Amniotic epithelial cell (primary cell): ENCODE data around the gene NR3C1.
A peak's percentile ranks its signal among the peaks of the same experiment; 100 is the strongest.

ENCODE experiments used
- DNase-seq: peaks from one replicate; pipeline ENCODE4 v3.0.0-alpha.2; 2010; ENCODE audit warnings: low read depth

The NR3C1 gene

DNA sequence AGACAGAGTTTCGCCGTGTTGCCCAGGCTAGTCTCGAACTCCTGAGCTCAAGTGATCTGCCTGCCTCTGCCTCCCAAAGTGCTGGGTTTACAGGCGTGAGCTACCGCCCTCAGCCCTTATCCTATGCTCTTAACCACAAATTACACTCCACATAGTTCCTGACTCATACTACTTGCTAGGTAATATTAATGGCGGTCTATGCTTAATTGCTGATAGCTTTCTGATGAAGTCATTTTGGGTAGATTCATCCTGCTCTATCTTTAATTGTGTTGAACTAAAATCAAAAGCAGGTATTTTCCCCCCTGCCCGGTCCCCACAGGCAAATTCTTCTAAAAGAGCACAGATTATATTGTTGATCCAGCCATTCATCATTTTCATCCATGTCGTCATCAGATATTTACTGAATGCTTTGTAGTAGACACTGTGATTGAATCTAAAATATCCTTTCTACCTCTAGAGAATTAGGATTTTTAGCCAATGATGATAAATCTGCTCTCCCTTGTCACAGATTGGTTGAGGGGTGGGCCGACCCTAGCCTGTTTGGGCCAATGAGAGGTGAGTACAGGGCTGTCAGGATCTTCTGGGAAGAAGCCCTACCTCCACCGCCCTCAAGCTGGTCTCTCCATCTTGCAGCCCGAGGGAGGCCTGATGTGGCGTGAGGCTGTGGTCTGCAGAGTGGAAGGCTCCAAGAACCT lies 144.8 kb downstream of the NR3C1 start:
- peak; percentile 98 for DNase-seq

DNA sequence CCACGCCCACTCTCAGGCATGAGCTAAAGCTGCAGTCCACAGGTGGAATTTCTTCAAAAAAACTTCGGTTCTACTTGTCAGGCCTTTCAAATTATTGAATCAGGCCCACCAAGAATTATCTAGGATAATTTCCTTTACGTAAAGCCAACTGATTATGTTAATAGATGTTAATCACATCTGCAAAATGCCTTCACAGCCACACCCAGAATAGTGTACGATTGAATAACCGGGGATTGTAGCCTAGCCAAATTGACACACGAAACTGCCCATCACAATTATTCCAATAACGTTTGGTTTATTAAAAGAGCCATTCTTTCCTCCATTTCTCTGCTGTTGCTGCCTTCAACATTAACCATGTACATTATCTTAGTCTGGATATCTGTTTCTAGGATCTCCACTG lies 148.7 kb downstream of the NR3C1 start:
- DNase-seq, result no peak

DNA sequence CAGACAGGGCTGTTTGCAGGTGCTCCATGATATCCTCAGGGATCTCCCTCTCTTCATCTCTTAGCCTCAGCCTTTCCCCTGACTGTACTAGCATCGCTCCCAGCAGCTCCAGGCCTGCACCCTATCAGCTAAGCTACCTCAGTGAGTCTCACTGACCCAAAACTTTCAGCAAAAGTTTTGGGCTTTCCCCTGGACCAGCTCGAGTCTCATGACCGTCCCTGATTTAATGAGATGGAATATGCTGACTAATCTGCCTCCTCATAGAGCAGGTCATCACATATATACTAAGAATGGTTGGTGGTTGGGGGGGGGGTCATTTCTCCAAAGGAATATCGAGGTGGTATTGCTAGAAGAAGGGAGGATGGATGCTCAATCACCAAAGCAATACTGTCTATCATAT lies 151.5 kb downstream of the NR3C1 start:
- no peak for DNase-seq

DNA sequence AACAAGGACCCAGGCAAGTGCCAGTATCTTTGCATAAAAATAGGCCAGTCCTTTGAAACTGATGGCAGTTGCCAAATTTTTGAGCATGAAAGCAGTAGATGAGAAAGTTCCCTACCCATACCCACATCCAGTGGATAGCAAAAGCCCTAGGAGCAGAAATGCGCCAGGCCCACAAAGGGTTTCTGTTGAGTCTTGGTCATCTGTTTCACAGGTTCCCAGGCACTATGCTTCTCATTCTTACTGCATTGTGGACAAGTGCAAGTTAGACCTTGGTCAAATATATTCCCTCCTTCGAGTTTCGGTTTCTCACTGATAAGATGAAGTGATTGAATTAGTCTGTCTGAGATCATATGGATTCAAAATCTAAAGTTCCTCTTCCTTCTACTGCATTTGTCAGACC lies 152.3 kb downstream of the NR3C1 start:
- DNase-seq, result no peak

DNA sequence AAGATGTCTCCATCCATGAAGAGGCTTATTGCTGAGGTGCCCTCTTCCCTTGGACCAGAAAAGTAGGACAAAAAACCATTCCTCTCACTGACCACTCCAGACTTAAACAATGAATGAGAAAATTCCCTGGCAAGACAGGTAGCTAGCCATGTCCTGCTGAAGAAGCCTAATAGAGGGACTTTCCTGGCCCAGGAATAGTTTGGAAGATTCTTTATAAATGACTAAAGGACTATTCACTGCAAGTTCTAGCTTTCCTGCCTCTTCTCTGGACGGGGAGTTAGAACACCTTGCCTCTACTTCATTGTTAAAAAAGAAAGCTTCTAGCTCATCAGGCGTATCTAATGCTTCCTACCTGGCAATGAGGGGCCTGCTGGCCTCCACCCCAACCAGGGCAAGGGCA lies 153.6 kb downstream of the NR3C1 start:
- DNase-seq, result no peak

DNA sequence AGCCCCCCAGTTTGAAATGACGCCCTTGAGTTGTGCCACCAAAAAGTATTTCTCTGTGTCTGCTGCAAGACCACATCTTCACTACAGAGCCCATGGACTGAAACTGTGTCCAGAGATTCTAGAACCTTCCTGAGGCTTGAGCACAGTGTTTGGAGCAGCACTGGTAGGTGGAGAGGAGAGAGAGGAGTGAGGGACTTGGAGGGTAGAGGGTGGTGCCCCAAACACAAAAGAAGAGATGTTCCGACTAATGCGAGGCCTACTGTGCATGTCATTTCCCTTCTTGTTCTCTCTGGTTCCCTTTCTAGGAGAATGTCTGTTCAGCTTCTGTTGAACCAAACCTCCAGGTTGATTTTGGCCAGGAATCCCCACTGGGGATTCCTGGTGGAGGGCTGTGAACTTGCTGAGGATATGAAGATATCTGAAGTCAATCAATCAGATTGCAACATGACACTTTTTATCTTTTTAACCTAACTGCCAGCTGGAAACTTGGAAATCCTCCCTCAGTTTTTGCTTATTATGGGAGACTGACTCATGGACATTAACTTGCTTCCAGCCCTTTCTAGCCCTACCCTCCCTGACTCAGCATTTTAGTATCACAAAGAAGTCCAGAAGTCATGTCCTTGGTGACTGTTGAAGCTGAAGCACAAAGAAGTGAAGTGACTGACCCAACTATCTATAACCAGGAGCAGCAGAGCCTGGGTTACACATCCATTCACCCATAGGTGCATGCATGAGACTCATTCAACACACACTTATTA lies 154.5 kb downstream of the NR3C1 start:
- peak; percentile 91 for DNase-seq

DNA sequence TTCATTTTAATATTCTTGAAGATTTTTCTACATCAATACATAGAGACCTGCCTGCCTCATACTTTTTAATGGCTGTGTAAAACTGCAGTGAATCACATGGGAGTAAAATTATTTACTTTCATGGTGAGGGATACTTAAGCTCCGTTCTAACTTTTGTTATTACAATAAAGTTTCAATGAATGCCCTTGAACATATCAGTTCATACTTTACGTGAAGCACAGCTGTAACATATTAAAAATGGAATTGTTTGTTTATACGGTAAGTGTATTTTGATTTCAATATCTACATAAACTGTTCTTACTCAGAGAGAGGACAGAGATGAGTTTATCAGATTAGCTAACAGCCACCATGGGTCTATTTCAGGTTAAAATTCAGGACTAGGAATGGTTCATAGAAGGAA lies 155.1 kb downstream of the NR3C1 start:
- DNase-seq, result no peak

DNA sequence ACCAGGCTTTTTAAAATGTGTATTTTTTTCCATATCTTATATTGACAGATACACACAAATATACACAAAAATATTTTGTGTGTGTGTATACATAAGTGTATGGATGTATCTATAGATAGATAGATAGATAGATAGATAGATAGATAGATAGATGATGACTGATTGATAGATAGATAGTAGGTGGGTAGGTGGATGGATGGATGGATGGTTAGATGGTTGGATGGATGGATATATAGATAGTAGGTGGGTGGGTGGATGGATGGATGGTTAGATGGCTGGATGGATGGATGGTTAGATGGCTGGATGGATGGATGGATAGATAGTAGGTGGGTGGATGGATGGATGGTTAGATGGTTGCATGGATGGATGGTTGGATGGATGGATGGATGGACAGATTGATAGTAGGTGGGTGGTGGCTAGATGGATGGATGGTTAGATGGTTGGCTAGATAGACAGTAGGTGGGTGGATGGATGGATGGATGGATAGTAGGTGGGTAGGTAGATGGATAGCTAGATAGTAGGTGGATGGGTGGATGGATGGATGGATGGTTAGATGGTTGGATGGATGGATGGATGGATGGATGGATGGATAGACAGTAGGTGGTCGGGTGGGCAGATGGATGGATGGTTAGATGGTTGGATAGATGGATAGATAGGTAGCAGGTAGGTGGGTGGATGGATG lies 156.2 kb downstream of the NR3C1 start:
- no peak for DNase-seq

DNA sequence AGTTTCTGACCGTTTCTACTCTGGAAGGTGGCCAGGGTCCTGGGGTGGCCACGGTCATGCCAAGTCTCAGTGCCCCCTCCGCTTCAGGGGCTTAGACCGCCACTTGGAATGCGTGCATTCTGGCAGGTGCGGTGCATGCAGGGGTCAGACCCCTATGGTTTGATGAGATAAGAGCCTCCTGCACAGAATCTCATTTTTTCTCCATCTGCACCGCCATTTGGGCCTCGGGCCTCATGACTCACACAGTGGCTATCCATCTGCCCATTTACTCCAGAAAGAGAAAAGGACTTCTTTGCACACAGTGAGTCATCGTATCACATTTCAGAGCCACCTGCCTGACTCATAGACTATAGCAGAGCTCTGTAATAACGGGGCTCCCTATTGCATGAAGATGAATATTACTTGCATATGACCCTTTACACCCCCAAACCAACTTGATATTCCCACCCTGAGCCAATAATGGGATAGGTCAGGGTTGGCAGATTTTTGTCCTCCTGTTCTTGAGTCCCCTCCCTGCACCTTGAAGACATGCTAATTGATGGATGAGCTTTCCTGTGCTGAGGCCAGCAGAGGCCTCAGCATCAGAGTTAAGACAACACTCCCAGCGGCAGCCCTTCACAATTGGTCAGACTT lies 157.4 kb downstream of the NR3C1 start:
- peak; percentile 90 for DNase-seq

DNA sequence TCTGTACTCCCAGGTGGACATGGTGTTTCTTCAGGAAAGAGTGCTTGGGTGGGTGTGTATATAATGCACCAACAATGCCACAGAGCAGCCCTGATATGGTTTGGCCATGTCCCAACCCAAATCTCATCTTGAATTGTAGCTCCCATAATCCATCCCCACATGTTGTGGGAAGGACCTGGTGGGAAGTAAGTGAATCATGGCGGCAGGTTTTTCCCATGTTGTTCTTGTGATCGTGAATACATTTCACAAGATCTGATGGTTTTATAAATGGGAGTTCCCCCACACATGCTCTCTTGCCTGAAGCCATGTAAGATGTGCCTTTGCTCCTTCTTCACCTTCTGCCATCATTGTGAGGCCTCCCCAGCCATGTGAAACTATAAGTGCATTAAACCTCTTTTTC lies 158.5 kb downstream of the NR3C1 start:
- DNase-seq, result peak; percentile 65

DNA sequence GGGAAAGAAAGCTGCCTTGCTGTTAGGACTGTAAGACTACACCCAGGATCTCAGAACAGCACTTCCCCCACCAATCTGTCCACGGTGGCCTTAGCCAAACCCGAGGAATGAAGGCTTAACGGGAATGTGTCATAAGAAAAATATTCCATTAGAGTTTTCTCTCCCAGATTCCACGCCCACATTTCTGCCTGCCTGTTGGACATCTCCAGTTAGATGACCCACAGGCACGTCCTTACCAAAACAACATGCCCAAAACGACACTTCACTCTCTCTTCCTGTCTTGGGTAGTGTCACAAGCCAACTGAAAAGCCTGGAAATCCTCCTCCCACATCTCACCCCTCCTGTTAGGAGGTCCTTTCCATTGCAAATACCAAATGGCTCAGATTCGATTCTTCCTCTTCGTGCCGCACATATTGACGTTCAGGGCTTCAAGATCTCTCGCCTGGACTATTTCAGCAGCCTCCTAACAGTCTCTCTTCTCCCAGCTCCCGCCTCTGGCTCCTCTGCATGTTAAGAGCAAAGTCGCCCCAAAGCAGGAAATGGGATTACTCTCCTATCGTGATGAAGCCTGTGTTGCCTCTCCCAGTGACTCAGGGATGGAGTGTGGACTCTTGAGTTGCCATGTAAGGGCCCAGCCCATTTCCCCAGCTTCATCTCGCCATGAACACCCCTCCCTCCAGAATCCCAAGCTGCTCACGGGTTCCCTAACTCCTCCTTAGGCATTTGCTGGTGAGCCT lies 159.3 kb downstream of the NR3C1 start:
- peak; percentile 96 for DNase-seq

DNA sequence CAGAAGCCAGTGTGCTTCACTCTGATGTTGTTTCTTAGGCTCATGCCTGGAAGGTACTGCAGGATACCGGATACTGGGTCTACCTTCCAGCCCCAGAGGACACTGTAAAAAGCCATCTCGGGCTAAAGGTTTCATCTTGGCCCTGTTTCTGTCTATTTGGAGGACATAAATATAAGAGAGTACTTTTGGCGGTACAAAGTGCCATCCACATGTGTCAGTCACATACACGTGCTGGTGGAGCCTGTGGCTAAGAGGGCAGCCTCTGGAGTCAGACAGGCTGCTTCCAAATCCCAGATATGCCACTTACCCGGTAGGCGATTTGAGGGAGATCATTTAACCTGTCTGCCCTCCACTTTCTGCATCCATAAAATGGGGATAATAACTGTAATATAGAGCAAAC lies 160.4 kb downstream of the NR3C1 start:
- no peak for DNase-seq

DNA sequence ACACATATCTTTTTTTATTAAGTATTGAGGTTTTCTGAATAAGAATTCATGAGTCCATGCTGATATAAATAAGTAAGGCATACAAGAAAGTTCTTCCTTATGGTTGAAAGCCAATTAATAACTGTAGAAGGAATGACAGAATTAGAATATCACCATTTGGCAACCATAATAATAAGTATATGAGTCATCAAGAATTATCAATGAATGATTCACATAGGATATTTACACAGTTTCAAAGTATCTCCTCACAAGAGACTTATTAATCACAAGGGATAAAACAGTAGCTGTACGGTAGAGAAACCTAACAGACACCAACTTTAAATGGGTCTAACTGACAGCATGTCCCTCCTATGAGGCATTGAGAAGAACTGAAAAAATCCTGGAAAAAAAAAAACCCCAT lies 161.6 kb downstream of the NR3C1 start:
- DNase-seq, result no peak

DNA sequence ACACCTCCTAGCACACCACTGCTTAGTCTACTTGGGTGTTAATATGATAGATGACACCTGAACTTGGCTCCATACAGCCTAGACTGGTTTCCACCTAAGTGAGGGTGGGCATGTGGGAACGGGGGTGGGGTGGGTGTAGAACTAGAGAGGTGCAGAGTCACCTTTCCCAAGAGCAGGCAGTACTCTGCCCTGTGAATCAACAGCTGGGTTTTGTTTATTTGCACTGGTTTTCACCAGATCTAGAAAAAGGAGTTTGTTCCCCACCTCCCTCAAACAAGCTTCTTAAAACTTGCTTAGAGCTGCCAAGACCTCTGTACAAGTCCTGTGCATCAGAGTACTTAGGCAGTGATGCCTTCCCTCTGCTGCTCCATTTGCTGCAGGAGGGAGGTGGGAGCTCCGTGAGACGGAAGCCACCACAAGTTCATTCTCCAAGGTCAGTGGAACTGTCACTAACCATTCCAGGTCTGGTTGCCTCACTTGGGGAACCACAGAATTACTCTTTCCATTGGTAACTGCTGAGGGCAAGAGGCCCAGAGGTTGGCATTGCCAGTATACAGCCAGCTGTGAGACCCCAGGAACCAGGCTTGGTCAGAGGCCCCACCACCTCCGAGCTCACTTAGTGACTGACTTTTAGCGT lies 163.5 kb downstream of the NR3C1 start:
- DNase-seq, result no peak

DNA sequence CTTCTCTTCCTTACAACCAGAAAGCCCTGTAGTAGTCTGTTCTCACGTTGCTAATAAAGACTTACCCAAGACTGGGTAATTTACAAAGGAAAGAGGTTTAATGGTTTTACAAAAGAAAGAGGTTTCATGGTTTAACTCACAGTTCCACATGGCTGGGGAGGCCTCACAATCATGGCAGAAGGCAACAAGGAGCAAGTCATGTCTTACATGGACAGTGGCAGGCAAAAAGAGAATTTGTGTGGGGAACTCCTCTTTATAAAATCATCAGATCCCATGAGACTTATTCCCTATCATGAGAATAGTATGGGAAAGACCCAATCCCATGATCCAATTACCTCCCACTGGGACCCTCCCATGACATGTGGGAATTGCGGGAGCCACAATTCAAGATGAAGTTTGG lies 164.9 kb downstream of the NR3C1 start:
- DNase-seq, result no peak

DNA sequence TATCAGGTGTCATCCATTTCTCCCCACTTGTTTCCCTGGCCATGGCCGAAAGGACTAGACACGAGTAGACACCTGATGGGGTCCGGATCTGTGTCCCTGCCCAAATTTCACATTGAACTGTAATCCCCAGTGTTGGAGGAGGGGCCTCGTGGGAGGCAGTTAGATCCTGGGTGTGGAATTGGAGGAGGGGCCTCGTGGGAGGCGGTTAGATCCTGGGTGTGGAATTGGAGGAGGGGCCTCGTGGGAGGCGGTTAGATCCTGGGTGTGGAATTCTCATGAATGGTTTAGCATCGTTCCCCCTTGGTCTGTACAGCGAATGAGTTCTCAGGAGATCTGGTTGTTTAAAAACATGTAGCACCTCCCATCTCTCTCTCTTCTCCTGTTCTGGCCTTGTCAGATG lies 165.8 kb downstream of the NR3C1 start:
- no peak for DNase-seq

DNA sequence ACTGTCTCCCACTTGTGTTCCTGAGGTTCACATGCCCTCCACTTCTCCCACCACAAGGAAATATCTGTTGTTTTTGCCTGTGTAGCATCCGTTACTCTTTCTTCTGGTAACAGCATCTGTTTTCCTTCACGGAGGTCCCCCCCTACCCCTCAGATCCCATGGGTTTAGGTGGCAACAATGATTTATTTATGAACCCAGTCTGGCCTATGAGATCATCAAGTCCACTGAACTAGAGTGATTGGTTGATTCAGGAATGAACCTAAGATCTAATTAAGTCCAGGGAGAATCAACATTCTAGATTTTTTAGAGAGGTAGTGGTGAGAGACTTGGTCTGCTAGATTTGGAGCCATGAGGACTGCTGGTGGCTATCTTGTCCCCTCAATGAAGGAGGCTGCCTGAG lies 166.8 kb downstream of the NR3C1 start:
- DNase-seq, result no peak

DNA sequence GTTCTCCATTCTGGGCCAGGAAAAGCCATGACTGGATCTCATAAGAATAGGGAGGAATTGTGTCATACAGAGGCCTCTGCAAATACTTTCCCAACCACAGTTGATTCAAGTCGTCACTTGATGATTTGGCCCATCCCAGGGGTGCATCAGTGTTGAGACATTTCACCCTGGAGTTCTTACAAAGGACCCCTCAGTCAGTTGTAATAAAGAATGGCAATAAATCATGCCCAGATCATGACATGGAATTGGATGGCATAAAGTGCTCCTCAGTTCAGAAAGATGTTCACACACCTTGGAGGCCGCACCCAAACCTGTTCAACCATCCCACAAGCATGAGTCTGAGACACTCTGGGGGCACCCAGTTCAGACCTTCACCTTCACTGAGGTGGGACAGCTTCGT lies 168.1 kb downstream of the NR3C1 start:
- DNase-seq, result peak; percentile 78

DNA sequence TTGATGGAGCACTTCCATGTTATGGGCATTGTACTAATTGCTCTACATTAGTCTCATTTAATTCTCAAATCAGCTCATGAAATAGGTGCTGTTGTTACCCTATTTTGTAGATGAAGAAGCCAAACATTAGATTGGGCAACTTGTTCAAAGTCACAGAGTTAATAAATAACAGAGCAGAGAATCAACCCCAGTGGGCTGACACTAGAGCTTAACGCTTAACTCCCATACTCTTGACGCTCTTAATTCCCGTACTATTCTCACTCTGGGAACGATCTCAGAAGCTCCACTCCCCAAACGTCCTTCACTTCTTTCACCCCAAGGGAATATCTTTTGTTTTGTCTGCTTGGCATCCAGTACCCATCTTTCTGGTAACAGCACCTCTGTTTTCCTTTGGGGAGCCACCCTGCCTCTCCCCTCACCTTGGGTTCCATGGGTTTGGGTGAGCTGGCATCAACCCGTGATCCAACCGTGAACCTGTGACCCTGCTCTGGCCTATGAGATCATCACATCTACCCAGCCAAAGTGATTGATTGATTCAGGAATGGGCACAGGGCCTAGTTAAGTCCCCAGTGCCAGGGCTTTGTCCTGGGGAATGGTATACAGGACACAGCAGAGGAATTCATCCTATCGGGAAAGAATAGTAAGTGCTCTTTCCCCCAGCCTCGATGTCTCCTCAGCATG lies 169.2 kb downstream of the NR3C1 start:
- no peak for DNase-seq

DNA sequence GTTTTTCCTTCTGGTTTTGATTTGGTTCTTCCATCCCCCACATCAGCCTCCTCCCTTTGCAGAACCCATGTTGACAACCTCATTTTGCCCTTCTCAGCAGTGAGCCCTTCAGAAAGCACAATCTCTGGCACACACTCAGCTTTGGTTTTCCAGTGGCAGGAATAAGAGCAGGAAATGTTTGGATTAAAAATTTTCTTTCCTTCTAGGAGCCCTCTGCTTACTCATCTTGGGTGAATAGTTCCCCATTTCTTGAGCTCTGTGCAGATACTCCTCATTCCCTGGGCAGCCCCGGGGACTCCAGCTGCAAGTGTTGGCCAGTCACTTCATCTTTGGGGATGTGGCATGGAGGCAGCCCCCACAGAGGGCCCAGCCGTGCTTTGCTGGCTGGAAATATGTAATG lies 170.5 kb downstream of the NR3C1 start:
- no peak for DNase-seq
